HG02571 (cell line): ENCODE results near the gene LCORL.
"Not testable (repeated sequence)": the region's sequence is repeated elsewhere in the genome, so short reads cannot be mapped to it uniquely, and the experiment has no call there.

Source experiments
- ATAC-seq: cut with Tn5 transposase; IDR thresholded peaks from one replicate; pipeline ENCODE4 v1.9.1; 2021; ENCODE audit warnings: mild to moderate bottlenecking, moderate library complexity; ENCODE audit not compliant: unreplicated experiment

Gene LCORL

DNA sequence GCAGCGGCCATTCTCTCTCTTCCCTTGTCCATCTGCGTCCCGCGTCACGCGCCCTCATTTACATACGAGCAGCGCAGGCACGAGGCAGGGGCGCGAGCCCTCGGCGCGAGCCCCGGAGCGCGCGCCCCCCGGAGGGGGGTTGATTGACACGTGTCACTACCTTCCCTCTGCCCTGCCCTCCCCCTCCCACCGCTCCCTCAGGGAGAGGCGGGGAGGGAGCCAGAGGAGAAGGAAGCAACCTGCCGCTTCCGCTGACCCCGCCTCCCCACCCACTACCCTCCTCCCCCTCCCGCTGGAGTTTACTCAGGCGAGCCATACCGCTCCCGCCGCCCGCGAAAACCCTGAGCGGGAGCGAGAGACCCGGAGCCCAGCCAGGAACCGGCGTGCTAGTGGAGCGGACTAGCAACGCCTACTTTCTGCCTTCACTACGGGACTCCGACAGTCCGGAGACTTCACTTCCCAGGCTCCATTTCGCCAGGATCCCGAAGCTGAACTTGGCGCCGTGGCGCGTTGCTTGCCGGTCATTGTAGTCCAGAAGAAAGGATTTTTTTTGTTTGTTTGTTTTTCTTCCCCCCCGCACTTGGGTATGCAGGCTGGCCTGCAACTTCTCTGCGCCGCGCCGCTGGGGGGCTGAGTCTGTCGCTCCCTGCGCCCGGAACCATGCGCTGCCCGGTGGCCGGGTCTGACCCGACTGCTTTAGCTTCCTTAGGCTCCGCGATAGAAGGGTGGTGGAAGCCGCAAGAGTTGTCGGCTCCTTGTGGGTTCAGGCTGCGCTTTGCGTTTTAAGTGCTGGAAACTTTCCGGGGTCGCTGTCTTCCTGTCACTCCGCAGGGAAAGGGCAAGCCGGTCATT, at the start of gene LCORL:
LCORL (minus strand) TSS at position 36 of the 852 bp plus-strand sequence; CDS start at position 32, 4 bp downstream.
- peak; percentile 71 for ATAC-seq

DNA sequence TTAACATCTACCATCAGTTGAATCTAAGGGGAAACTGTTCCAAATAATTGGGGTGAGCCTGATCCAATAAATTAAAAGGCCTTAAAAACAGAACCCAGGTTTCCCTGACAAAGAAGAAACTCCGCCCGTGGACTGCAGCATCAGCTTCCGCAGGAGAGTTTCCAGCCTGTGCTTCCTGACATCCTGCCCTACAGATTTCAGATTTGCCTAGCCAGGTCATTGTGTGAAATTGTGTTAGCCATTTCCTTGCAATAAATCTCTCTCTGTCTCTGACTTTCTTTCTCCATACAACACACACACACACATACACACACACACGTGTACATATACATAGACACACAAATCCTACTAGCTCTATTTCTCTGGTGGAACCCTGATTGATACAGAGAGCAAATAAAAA, 48.3 kb upstream of the LCORL start:
- no peak for ATAC-seq

DNA sequence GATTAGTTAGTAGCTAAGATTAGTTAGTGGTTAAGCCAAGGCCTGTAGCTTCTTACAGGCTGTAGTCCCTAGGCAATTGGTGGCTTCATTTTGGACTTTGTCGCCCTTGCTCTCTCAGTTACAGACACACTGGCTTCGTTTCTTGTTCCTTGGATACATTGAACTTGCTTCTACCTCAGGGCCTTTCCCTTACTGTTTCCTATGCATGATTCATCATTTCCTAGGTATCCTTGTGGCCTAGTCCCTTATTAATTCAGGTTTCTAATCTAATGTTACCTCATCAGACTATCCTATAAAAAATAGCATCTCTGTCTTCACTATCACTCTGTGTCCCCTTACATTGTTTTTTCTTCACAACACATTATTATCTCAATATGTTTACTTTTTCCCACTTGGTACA, 45.5 kb upstream of the LCORL start:
- no peak for ATAC-seq

DNA sequence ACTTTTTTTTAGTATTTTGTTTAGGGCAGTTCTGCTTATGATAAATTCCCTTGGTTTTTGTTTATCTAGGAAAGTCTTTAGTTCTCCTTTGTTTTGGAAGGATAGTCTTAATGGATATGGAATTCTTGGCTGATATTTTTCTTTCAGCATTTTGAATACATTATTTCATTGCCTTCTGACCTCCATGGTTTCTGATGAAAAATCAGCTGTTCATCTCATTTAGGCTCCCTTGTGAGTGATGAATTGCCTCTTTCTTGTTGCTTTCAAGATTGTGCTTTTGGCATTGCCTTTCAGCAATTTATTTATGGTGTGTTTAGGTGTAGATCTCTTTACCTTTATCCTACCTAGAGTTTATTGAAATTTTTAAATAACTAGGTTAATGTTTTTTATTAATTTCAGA, 41.5 kb upstream of the LCORL start:
- no peak for ATAC-seq

DNA sequence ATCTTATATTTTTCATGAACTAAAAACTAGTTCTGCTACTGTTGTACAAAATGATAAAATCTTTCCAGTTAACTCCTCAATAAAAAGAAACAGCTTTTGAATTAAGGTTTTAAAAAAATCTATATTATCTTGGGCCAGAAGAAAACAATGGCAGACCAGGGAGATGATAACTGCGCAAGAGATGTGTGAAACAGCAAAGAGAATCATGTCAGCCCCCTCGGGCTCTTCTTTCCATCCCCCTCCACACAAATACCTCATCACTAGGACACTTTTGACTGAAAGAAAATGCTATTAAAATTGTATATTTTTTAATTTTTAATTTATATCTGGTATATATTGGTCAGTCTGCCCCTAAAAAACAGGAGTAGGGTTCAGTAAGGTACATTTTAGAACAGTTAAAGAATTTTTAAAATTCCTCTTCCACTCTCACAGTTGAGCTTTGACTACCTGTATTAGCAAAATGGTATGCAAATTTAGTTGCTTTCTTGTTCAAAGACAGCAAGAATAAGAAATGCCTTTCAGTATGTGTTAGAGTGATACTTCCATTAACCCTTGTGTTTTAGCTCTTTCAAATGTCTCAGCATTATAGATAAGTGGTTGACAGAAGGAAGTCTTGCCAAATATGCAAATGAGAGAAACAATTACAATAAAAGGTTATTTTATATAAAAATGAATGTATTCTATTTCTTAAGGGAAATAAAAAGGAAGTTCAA, 36.4 kb upstream of the LCORL start:
- ATAC-seq: peak; percentile 63

DNA sequence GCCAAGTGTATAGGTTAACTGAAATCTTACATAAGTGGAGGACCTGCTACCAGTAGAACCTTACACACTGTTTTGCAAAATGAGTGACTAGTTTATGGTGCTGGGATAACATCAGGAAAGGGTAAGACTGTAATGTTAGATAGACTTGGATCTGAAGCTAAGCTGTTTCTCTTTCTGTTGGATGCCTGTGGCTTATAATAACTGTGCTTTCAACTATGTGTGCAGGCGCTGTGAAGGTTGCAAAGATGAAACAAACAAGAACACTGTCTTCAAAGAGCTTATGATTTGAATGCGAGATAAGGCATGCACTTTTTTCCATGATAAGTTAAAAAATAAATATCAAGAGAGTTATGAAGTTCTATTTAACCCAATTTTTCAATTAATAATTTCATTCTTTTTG, 34.5 kb upstream of the LCORL start:
- no peak for ATAC-seq

DNA sequence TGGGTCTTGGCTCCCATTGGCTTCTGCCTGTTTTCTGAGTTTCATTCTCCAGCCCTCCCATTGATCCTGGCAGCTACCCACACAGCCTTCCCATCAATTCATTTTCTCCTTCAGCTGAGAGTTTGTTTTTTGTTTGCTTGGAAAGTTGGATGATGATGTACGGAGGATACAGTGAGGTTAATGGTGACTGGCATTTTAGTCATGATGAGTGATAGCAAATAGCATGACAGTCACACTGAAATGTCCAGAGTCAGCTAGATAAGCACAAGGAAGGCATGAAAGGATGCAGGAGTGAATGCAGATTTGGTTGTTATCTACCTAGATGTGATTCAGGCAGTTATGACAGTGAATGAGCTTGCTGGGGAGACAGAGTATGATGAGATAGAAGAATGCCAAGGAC, 30.6 kb upstream of the LCORL start:
- ATAC-seq: no peak

DNA sequence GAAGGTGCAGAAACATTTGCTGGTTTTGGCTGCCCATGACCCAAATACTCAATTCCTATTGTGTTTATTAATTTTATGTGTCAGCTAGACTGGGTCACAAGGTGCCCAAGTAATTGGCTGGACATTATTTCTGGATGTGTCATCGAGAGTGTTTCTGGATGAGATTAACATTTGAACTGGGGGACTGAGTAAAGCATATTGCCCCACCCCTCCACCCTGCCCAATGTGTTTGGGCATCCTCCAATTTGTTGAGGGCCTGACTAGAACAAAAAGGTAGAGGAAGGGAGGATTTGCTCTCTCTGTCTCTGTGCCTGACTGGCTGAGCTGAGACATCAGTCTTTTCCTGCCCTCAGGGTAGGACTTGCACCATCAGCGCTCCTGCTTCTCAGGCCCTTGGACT, 29.7 kb upstream of the LCORL start:
- no peak for ATAC-seq

DNA sequence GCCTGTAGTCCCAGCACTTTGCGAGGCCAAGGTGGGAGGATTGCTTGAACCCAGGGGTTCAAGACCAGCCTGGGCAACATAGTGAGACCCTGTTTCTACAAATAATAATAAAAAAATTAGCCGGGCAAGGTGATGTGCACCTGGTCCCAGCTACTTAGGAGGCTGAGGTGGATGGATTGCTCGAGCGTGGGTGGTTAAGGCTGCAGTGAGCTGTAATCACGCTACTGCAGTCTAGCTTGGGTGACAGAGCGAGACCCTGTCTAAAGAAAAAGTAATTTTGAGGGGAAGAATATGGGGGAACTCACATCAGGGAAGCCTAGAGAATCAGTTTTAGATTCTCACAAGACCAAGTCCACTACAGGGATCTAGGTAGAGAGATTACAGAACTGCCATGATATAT, 28.9 kb upstream of the LCORL start:
- no peak for ATAC-seq

DNA sequence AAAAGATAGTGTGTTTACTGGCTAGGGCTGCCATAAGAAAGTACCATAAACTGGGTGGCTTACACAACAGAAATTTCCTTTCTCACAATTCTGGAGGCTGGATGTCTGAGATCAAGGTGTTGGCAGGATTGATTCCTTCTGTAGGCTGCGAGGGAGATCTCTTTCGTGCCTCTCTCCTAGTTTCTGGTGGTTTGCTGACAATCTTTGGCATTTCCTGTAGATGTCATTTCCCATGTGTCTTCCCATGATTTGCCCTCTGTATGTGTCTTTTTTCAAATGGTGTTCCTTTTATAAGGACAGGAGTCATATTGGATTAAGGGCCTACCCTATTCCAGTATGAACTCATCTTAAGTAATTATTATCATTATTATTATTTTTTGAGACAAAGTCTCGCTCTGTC, 27.9 kb upstream of the LCORL start:
- ATAC-seq: no peak

DNA sequence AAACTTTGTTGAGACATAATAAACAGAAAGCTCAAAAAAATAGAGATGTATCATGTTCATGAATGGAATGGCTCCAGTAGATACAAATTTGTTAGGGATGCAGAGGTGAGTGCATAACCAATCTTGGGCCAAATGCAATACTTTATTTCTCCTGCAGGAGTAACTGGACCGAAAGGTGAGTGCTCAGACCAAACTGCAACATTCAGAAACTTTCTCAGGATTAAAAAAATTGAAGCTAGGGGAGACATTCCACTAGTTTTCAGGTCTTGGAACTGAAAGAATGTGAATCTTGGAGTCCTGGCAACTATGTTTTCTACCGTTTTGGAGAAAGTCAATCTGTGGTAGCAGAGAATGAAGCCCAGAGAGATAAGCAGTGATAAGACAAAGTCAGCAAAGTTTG, 21.2 kb upstream of the LCORL start:
- no peak for ATAC-seq

DNA sequence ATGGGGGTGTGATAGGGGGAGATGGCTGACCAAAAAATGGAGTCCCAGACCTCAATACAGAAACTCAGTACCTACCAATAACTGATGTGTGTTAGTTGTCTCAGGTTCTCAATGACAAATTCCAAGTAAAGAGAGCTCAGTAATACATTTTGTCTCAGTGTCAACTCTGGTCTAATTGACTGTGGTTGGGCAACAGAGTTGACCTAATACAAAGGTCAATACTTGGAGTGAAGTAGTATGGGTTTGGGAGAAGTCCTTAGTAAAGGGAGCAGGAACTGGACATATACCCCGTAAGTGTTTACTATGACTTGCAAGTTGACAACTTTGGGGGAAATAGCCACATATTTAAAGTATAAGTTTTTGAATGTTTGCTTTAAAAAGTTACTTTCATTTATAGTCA, 20.5 kb upstream of the LCORL start:
- ATAC-seq: no peak

DNA sequence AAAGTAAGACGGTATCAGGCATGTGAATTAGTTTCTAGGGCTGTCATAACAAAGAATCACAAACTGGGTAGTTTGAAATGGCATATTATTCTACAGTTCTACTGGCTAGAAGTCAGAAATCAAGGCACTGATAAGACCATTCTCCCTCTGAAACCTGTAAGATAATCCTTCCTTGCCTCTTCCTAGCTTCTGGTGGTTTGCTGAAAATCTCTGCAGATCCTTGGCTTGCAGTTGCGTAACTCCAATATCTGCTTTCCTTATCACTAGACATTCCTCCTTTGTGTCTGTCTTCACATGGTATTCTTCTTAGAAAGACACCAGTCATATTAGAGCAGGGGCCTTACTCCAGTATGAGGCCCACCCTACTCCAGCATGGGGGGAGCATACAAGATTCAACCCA, 19.6 kb upstream of the LCORL start:
- ATAC-seq: no peak

DNA sequence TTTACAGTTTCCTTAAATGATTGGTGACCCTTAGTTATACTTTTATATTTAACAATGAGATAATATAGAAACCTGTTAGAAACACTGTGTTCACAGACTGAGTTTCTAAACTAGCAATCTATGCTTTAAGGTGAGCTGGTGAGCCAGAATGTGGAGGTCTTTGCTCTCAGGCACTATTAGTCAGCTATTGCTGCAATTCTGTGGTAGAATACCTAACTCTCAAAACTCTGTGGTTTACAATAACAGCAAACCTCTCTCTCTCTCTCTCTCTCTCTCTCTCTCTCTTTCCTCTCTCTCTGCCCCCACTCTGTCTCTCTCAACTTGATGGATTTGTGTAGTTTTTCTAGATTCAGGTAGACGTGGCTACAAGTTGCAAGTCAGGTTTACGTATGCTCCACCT, 17.6 kb upstream of the LCORL start:
- ATAC-seq: no peak

DNA sequence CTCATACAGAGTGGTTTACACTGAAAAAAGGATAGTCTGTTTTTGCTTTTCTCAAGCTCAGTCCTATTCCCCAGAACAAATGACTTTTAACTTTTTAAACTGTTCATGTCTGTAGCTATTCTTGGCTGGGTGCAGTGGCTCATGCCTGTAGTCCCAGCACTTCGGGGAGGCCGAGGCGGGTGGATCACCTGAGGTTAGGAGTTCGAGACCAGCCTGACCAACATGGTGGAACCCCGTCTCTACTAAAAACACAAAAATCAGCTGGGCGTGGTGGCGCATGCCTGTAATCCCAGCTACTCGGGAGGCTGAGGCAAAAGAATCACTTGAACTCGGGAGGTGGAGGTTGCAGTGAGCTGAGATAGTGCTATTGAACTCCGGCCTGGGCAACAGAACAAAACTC, 14.8 kb upstream of the LCORL start:
- ATAC-seq: not testable (repeated sequence)

DNA sequence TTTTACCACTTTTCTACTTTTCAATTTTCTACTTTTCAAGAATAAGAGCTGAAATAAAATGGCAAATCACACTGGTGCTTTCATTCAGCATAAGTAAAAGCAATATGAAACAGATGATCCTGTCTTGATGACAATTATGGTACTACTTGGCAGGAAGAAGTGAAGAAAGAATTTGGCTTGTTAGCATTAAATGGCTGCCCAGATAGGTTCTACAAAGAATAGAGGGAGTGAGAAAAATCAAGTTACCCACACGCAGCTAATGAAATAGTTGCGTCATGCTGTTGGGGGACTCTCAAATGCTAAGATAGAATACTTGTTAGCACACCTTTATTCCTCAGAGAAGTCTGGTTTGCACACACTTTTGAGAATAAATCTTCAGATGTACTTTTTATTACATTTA, 12.5 kb upstream of the LCORL start:
- ATAC-seq: no peak

DNA sequence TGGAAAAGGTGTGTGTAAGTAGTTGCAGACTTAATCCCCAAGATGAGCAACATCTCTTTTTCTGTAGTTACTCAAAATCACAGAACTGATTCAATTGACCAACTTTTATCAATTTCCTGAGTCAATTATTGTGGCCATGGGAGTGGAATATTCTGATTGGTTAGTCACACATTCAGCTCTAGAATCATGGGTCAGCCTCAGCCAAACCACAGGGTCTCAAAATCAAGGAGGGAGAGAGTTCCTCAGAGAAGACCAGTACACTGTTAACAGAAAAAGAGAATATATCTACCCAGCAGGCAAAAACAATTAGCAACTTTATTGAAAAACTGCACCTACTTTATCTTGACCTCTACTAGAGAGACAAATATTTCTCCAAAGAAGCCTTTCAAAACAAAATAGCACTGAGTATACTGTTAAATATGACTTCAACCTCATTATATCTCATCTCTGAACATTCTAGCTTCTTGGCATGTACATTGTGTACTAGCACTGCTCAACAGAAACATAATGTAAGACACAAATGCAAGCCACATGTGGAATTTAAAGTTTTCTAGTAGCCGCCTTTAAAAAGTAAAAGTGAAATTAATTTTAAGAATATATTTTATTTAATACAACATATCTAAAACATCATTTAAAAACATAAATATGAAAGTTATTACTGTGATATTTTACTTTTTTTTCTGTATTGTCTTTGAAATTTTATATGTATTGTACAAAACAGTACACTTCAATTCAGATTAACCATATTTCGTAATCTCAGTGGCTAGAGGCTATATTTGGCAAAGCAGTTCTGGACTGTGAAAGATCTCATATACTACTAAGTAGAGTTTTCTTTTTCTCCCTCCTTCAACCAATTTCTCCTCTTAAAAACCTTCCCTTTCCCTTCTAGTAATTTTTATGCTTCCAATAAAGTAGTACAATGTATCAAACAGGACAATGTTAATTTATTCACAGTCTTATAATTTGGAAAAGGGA, 11.8 kb upstream of the LCORL start:
- no peak for ATAC-seq

DNA sequence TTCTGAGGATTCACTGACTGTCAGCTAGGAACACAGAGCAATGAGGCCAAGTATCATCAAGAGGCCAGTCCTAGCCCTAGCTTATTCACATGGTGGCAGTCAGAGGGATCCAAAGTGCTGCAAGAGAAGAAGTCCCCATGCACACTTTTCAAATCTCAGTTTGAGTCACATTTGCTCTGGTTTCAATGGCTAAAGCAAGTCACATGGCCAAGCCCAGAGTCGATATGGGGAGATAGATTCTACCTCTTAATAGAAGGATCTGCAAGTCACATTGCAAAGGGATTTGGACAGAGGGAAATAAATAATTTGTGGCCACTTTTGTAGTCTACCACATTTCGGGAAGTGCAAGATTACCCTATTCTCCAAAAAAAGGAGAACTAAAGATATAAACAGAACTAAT, 3.7 kb upstream of the LCORL start:
- ATAC-seq: no peak

DNA sequence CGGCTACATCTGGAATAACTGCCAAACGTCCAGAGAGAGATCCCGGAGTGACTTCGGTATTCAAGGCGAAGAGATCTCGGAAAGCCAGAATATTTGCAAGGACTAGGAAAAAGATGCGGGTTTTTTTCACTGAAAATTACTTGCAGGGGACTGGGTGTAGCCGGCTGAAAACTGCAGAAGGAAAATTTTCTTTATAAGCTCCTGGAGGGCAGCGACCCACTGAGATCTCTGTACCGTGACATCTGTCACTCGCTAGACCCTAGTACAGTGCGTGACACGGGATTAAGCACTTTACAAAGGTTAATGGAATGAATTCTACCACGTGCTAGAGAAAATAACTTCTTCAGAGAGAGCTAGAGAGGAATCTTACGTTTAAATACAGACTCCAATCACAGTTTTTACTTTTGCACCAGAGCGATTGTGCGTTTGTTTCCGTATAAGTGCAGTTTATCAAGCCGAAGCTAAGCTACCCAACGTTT, 1.1 kb upstream of the LCORL start:
- no peak for ATAC-seq

DNA sequence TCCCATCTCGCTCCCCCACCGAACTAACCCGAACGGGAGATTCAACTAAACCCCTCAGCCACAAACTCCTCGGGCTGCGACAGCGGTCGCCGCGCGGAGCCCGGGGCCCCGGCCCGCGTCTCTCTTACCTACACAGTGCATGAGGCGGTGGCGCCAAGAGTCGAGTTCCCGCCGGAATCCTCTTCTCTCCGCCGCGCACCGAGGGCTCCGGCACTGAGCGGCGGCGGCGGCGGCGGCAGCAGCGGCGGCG, 160 bp downstream of the LCORL start:
- peak; percentile 9 for ATAC-seq

DNA sequence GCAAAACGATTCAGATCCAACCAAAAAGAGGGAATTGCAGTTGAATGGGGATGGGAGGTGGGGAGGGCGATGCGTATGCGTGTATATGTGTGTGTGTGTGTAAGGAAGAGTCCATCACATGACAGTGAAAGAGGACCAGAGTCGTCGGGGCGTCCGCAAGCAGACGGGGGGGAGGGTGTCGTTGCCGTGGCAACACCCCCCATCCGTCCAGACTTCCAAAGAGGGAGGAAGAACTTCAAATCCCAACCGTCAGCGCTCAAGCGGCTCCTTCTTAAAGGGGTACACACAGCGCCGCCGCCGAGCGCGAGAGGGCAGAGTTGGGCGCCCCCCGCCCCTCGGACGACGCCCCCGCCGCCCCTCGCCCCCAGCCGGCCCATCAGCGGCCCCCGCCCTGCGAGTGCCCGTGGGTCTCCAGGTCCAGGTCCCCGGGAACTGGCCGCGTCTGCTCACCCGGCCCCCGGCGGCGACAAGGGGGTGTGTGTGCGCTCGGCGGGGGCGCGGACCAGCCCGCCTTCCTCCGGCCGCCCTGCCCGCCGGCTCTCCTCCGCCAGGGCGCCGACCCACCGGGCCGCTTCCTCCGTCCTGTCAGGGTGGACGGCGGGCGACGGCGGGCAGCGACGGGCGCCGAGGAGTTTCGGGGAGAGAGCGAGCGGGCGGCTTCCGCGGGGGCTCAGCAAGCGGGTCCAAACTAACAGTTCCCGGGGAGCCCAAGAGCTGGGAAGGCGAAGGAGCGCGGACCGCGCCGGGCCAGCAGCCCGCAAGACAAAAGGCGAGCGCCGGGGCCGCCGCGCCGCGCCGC, 685 bp downstream of the LCORL start:
- peak; percentile 17 for ATAC-seq
